GM13976 (cell line): ENCODE data around the gene FYN.
A peak's percentile ranks its signal among the peaks of the same experiment; 100 is the strongest.

ENCODE experiments used
- DNase-seq: peaks from one replicate; pipeline ENCODE4 v3.0.0; 2012; ENCODE audit warnings: low spot score
- in situ Hi-C: fragments of 300-500 bp; cut with MboI; formaldehyde crosslinking; loops from one replicate; pipeline ENCODE4 v1.12.0; 2022; ENCODE audit warnings: low sequenced_read_pairs, mixed read lengths, inconsistent platforms; ENCODE audit not compliant: unreplicated experiment
- TF ChIP-seq, protein P1 (sequence below): IDR thresholded peaks from 2 replicates; pipeline ENCODE4 v1.5.1; 2012; ENCODE audit warnings: borderline replicate concordance, mild to moderate bottlenecking; ENCODE audit not compliant: insufficient read depth; ENCODE audit errors: extremely low read depth, missing control alignments, control extremely low read depth

The FYN gene

DNA sequence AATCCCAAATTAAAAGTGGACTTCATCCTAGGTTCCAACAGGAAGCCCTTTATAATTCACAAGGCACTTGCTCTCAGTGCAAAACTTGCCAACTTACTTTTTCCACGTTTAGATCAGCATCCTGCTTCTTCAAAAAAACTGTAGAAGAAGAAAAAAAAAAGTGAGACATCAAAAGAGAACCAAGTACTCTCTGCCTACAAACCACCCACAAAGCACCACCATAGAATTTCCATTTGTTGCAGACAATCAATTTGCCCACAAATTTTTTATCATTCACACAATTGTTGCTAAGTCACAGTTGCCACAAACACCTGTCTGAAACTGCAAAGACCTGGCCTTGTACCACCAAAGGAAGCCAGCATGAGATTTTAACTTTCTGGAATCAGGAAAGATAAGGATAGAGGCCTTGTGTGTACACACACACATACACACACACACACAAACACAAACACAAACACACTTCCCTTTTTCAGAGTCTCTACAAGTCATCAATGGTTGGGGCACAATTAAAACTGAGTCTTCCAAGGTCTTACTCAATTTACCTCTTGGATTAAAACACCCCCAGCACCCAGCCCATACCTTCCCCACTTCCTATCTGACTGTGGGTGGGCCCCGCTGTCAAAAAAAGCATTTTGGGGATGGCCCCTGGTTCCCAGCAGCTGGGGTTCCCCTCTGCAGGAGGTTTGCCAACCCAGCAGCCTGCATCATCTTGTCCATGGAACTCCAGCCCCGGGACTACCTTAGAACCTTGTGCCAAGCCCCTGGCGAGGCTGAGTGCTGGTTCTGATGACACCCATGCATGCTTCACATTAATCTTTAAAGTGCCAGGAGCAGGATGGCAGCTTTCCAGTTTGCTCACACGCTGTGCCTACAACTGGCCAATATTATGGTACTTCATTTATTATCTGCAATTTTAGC lies 26.5 kb downstream of the FYN start:
- TF ChIP-seq, protein P1, sequence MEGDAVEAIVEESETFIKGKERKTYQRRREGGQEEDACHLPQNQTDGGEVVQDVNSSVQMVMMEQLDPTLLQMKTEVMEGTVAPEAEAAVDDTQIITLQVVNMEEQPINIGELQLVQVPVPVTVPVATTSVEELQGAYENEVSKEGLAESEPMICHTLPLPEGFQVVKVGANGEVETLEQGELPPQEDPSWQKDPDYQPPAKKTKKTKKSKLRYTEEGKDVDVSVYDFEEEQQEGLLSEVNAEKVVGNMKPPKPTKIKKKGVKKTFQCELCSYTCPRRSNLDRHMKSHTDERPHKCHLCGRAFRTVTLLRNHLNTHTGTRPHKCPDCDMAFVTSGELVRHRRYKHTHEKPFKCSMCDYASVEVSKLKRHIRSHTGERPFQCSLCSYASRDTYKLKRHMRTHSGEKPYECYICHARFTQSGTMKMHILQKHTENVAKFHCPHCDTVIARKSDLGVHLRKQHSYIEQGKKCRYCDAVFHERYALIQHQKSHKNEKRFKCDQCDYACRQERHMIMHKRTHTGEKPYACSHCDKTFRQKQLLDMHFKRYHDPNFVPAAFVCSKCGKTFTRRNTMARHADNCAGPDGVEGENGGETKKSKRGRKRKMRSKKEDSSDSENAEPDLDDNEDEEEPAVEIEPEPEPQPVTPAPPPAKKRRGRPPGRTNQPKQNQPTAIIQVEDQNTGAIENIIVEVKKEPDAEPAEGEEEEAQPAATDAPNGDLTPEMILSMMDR = no peak
- in situ Hi-C loops = no loop called here
- DNase-seq = no peak

DNA sequence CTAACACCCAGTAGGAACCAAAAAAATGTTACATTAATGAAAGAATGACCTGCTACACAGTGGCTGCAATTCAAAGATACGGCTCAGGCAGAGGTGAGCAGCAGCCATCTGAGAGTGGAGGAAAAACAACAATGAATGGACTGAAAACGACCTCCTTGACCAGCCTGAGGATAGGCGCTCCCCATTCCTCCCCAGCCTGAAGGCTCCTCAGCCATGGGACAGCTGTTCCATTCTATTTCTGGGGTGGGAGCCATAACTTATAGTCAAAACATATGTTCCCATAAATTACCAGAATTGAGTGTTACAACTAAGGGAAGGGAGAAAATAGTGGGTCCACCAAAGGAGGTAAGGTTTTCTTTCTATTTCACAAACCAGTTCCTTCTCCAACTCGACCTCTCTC lies 27.2 kb downstream of the FYN start:
- in situ Hi-C loops = no loop called here
- TF ChIP-seq, protein P1 = no peak
- DNase-seq = no peak

DNA sequence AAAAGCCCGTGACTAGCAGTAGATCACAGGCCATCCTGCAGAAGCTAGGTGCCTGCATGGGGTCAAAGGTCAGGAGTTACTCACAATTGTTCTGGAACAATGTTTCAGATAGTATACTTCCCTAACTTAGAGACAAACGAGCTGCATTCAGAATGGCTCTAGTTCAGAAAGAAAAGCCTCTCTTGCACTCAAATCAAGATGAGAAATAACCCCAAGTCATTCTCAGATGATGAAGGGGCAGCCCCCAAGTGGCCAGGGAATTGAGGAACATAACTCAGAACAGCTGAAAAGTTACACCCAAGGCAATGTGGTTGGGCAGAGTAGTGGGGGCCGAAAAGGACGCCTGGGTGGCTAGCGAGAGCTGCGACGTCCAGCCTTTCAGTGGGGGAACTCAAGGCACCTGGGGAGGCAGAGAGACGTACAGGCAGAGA lies 27.8 kb downstream of the FYN start:
- TF ChIP-seq, protein P1 = no peak
- DNase-seq = peak; percentile 62
- in situ Hi-C loops = no loop called here

DNA sequence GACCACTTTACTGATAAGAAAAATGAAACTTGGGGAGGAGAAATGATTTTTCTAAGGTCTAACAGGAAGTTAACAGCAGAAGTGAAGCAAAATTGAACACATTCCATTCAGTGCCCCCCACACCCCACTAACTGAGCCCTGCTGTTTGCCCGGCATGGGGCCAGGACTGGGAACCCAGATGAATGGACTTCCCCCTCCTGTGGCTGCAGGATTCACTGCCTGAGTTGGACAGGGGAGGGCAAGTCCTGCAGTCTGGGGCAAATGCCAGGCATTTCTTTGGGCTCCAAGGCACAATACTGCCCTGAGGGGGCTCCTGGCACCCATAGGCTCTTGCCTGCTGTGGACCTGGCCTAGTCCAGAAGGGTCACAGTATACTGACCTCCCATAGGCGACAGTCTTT lies 28.3 kb downstream of the FYN start:
- in situ Hi-C loops = no loop called here
- no peak for DNase-seq
- TF ChIP-seq, protein P1 = no peak

DNA sequence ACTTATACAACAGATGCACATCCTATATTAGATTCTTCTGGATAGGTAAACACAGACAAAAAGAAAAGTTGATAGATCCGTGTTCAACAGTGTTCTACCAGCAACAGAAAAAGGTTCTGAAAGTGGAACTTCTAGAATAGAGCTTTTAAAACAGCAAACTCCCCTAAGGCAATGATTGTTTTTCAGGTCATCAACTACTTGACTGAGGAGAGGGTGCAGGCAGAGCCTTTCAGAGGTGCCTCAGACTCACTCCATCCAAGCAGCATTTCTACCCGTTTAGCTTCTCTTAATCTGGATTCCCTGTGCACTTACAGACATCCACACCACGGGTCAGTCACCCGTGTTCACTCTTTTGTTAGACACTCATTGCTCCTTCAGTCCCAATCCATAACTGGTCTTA lies 28.9 kb downstream of the FYN start:
- TF ChIP-seq, protein P1 = no peak
- DNase-seq = peak; percentile 39
- in situ Hi-C loops = no loop called here

DNA sequence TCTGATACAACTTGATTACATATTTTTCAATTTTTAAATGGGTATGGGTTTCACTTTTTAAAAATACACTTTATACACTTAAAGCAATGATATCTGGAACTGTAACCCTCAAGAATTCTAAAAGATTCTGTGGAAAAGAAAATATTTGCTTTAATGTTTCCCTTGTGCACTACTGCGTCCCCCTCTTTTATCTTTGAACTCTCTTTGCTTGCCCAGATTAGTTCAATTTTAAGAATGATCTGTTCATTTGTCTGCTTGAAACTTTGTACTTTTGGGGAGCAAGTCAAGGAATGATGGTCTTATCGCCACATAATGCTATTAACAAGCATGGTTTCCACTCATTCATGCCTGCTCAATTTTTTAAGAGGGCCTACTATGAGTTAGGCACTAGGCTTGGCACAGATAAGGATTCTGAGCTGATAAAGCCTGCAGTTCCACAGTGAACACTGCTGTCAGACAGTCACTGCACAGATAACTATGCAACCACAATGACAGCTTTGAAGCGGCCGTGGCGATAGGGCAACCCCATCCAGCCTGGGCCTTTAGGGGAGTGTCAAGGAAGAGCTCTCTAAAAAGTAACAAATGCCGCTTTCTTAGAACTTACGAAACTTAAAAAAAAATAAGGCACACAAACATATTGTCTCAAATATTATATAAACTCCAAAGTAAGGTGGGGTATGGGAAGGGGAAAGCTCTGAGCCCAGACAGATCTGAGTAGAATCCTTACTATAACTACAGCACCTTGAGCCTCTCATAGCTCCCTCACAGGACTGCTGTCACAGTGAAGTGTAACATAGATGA lies 29.7 kb downstream of the FYN start:
- DNase-seq = no peak
- TF ChIP-seq, protein P1 = no peak
- in situ Hi-C loops = no loop called here
